Mammary microvascular endothelial cell (primary cell): ENCODE measurements around the gene FKBP7. TPM values are rescaled to one million over a fixed set of nuclear protein-coding genes. Genes with fewer than 3 reads are reported as not detected.

Experiments used
- total RNA-seq: library from RNA; depleted of rRNA; stranded (reverse); fragments of >200 nt; gene quantifications from 2 replicates; pipeline ENCODE4 v1.2.3, GENCODE V29; 2015

FKBP7 gene
- 10.3 and 11.4 TPM in 2 replicates for total RNA-seq

GRCh38 chr2:178478439-178479274, at the start of gene FKBP7:
FKBP7 (minus strand) TSS chr2:178478600; CDS start chr2:178478499, 101 bp downstream.

DNA sequence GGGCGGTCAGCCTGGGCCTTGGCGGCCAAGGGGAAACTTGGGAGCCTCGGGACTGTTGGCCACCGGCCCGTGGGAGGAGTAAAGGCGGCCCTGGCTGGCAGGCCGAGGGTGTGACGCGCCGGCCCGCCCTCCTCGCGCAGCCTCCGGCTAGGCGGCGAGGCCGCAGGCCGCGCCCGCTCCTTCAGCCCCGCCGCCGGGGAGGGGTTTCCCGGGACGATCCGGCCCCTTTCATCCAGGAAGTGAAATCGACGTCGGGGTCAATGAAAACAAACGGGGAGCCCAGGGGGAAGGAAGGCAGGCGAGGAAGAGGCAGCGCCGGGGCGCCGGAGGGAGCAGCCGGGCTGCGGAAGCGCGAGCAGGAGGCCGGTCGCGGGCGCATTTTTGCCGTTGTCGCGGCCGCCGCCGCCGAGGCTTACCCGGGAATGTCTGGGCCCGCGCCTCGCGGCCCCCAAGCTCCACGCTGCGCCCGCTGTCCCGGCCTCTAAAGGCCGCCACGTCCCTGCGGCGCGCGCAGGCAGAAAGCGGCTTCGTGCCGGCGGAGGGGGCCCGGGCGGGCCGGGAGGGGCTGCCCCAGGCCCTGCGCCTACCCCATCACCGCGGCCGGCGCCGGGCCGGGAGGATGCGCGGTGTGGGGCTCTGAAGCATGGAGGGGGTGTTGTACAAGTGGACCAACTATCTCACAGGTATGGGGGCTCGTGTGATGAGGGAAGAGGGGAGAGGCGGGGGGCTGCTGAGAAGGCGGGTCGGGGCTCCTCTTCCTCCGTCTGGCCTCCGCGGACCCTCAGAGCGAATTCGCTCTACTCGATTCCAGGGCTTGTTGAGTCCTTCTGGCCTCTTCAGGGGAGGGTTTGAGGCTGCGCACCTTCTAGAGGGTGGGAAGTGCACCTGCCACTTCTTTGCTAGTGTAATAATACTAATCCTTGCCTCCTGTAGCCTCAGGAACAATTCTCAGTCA, 2.1 kb upstream of the FKBP7 start, which contains the start of gene PLEKHA3:
PLEKHA3 (plus strand) TSS at position 231 of the 955 bp plus-strand sequence; CDS start at position 644, 413 bp downstream.

DNA sequence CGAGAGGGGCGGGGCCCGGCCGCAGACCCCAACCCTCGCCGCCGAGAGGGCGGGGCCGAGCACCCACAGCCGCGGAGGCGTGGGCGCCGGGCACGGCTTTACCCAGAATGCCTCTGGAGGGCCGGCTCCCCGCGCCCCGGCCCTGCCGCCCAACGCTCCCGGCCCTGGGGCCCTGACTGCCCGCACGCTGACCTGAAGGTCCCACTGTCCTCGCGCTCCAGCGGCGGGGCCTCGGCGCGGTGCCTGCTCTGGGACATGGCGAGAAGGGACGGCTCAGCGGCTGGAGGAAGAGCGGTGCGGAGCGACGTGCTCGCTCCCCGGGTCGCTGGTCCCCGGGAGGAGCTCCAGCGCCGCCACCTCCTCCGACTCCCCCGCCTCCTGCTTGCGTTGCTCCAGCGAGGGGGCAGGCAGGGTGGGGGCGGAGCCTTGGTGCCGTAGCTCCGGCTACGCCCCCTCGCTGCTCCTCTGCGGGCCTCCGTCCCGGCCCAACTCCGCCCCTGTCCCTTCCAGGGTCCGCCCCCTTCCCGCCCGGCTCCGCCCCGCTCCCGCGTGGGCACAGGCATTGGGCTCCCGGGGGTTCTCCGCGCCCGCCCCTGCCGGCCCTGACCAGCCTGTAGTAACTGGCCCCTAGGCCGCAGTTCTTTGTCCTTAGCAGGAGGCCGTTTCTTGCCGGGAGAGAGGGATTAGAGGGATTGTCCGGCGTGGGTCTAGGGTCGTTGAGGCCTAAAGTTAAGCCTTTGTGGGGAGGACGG, 27.4 kb downstream of the FKBP7 start, which contains the start of the genes PJVK and PRKRA:
PJVK (plus strand) TSS at position 605 of the 752 bp plus-strand sequence. CDS start 2,032 bp downstream, outside the sequence.
PRKRA (minus strand) TSS at position 402 of the 752 bp plus-strand sequence; CDS start at position 257, 145 bp downstream.

Other genes with a start within 250 kb of the FKBP7 start
- 30.2 and 46.2 TPM in 2 replicates for gene PRKRA, start 27.4 kb downstream of the FKBP7 start, total RNA-seq
- gene PJVK, start 27.2 kb downstream of the FKBP7 start, total RNA-seq: not detected in 2 replicates
- 5.0 and 5.7 TPM in 2 replicates for gene PLEKHA3, start 1.9 kb upstream of the FKBP7 start, total RNA-seq